Measurements from ENCODE around the gene IL18BP. TPM values are rescaled to one million over a fixed set of nuclear protein-coding genes. Genes with fewer than 3 reads are reported as not detected.

The IL18BP gene
- total and polyA plus RNA-seq, 10 of the 15 experiments (the other 5 are each of a cell fraction or from before 2014, with no cell fraction given) = 2.6 to 18.1 (median 10.7) TPM

DNA sequence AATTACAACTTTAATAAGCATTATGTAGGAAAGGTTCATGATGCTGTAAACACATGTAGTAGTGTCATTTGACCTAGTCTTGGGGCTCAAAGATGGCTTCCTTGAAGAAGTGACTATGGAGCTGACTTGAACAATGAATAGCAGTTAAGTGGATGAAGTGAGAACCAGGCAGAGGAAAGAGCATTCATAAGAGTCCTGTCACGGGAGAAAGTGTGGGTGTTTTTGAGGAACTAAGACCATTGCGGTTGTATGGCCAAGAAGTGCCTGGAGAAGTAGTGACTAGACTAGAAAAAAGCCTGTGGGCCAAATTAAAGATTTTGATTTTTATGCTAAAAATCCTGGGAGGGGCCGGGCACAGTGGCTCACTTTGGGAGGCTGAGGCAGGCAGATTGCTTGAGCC lies 7.2 kb upstream of the IL18BP start (continued):
- peak; percentile 34 for TF ChIP-seq SP1 (IDR thresholded peaks at IDR 0.05; ENCODE audit: low read depth, low read length)
- TF ChIP-seq, protein P1, sequence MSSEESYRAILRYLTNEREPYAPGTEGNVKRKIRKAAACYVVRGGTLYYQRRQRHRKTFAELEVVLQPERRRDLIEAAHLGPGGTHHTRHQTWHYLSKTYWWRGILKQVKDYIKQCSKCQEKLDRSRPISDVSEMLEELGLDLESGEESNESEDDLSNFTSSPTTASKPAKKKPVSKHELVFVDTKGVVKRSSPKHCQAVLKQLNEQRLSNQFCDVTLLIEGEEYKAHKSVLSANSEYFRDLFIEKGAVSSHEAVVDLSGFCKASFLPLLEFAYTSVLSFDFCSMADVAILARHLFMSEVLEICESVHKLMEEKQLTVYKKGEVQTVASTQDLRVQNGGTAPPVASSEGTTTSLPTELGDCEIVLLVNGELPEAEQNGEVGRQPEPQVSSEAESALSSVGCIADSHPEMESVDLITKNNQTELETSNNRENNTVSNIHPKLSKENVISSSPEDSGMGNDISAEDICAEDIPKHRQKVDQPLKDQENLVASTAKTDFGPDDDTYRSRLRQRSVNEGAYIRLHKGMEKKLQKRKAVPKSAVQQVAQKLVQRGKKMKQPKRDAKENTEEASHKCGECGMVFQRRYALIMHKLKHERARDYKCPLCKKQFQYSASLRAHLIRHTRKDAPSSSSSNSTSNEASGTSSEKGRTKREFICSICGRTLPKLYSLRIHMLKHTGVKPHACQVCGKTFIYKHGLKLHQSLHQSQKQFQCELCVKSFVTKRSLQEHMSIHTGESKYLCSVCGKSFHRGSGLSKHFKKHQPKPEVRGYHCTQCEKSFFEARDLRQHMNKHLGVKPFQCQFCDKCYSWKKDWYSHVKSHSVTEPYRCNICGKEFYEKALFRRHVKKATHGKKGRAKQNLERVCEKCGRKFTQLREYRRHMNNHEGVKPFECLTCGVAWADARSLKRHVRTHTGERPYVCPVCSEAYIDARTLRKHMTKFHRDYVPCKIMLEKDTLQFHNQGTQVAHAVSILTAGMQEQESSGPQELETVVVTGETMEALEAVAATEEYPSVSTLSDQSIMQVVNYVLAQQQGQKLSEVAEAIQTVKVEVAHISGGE (CRISPR knock-in tag; IDR thresholded peaks at IDR 0.05) = no peak
- 0 out of 2 replicates have a peak, but pooled peaks have one; percentile 48 for TF ChIP-seq MTA3 (IDR thresholded peaks at IDR 0.05; ENCODE audit: borderline replicate concordance, low read length)
- TF ChIP-seq POLR2AphosphoS5 (IDR thresholded peaks at IDR 0.05; ENCODE audit: low read length) = no peak
- peak; percentile 90 for TF ChIP-seq IRF4 (IDR thresholded peaks at IDR 0.05; ENCODE audit: low read depth, low read length)
- TF ChIP-seq EZH2 (IDR thresholded peaks at IDR 0.05; ENCODE audit: borderline replicate concordance, control insufficient read depth, low read depth, low read length) = no peak
- TF ChIP-seq, protein P2, sequence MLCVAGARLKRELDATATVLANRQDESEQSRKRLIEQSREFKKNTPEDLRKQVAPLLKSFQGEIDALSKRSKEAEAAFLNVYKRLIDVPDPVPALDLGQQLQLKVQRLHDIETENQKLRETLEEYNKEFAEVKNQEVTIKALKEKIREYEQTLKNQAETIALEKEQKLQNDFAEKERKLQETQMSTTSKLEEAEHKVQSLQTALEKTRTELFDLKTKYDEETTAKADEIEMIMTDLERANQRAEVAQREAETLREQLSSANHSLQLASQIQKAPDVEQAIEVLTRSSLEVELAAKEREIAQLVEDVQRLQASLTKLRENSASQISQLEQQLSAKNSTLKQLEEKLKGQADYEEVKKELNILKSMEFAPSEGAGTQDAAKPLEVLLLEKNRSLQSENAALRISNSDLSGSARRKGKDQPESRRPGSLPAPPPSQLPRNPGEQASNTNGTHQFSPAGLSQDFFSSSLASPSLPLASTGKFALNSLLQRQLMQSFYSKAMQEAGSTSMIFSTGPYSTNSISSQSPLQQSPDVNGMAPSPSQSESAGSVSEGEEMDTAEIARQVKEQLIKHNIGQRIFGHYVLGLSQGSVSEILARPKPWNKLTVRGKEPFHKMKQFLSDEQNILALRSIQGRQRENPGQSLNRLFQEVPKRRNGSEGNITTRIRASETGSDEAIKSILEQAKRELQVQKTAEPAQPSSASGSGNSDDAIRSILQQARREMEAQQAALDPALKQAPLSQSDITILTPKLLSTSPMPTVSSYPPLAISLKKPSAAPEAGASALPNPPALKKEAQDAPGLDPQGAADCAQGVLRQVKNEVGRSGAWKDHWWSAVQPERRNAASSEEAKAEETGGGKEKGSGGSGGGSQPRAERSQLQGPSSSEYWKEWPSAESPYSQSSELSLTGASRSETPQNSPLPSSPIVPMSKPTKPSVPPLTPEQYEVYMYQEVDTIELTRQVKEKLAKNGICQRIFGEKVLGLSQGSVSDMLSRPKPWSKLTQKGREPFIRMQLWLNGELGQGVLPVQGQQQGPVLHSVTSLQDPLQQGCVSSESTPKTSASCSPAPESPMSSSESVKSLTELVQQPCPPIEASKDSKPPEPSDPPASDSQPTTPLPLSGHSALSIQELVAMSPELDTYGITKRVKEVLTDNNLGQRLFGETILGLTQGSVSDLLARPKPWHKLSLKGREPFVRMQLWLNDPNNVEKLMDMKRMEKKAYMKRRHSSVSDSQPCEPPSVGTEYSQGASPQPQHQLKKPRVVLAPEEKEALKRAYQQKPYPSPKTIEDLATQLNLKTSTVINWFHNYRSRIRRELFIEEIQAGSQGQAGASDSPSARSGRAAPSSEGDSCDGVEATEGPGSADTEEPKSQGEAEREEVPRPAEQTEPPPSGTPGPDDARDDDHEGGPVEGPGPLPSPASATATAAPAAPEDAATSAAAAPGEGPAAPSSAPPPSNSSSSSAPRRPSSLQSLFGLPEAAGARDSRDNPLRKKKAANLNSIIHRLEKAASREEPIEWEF (IDR thresholded peaks at IDR 0.05; ENCODE audit: insufficient replicate concordance, low read depth, low read length) = no peak
- no peak for TF ChIP-seq SMARCA5 (IDR thresholded peaks at IDR 0.05)
- TF ChIP-seq, protein P3, sequence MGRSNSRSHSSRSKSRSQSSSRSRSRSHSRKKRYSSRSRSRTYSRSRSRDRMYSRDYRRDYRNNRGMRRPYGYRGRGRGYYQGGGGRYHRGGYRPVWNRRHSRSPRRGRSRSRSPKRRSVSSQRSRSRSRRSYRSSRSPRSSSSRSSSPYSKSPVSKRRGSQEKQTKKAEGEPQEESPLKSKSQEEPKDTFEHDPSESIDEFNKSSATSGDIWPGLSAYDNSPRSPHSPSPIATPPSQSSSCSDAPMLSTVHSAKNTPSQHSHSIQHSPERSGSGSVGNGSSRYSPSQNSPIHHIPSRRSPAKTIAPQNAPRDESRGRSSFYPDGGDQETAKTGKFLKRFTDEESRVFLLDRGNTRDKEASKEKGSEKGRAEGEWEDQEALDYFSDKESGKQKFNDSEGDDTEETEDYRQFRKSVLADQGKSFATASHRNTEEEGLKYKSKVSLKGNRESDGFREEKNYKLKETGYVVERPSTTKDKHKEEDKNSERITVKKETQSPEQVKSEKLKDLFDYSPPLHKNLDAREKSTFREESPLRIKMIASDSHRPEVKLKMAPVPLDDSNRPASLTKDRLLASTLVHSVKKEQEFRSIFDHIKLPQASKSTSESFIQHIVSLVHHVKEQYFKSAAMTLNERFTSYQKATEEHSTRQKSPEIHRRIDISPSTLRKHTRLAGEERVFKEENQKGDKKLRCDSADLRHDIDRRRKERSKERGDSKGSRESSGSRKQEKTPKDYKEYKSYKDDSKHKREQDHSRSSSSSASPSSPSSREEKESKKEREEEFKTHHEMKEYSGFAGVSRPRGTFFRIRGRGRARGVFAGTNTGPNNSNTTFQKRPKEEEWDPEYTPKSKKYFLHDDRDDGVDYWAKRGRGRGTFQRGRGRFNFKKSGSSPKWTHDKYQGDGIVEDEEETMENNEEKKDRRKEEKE (IDR thresholded peaks at IDR 0.05) = no peak
- no peak for TF ChIP-seq FOS (IDR thresholded peaks at IDR 0.05; ENCODE audit: borderline replicate concordance, extremely low read depth, insufficient read length)
- TF ChIP-seq POLR2A (IDR thresholded peaks at IDR 0.05; ENCODE audit: low read depth, low read length) = no peak
- no peak for TF ChIP-seq STAT1 (conservative IDR thresholded peaks at IDR 0.05)
- peak; percentile 47 to 92; a peak in 3 of 4 replicates for TF ChIP-seq EP300 (IDR thresholded peaks at IDR 0.05; ENCODE audit: borderline replicate concordance in 1 of 2, control insufficient read depth in 1 of 2, low read depth in 2 of 2, low read length in 2 of 2)
- peak; percentile 20; the same call in 1 of the 2 replicates for TF ChIP-seq CHD2 (IDR thresholded peaks at IDR 0.05; ENCODE audit: borderline replicate concordance, low read depth, low read length)
- TF ChIP-seq ZSCAN29 (IDR thresholded peaks at IDR 0.05) = no peak
- no peak for TF ChIP-seq RB1 (IDR thresholded peaks at IDR 0.05; ENCODE audit: borderline replicate concordance)
- no peak for TF ChIP-seq ZNF274 (IDR thresholded peaks at IDR 0.05; ENCODE audit: insufficient read depth, insufficient read length)
- TF ChIP-seq SMAD5 (IDR thresholded peaks at IDR 0.05; ENCODE audit: low read depth) = no peak
- no peak for TF ChIP-seq YBX1 (IDR thresholded peaks at IDR 0.05)
- TF ChIP-seq, protein P4, sequence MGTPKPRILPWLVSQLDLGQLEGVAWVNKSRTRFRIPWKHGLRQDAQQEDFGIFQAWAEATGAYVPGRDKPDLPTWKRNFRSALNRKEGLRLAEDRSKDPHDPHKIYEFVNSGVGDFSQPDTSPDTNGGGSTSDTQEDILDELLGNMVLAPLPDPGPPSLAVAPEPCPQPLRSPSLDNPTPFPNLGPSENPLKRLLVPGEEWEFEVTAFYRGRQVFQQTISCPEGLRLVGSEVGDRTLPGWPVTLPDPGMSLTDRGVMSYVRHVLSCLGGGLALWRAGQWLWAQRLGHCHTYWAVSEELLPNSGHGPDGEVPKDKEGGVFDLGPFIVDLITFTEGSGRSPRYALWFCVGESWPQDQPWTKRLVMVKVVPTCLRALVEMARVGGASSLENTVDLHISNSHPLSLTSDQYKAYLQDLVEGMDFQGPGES (IDR thresholded peaks at IDR 0.05) = no peak

Data from GM12878 (cell line).